ENCODE measurements around the gene LSM12. TPM values are rescaled to one million over a fixed set of nuclear protein-coding genes. Genes with fewer than 3 reads are reported as not detected.

The LSM12 gene
- total and polyA plus RNA-seq, 10 donors, result 18.9 to 43.1 (median 27.9) TPM

- Histone ChIP-seq H3K4me1 (peaks cover 55 to 96% (median 83%) of the 10 kb centered on the region in 6 donors), H3K36me3 (peaks cover 0 to 54% (median 7%) of the 10 kb centered on the region in 6 donors), H3K27me3 (replicated peaks in 1 of 7) (no peaks in the 10 kb centered on the region), H3K27ac (peak overlapping the region; percentile 1 to 86 (median 78)), H3K4me3 (peak overlapping the region in 7 of 8 donors; percentile 18 to 57 (median 33)), H3K9me3 (no peaks in the 10 kb centered on the region)
- DNase-seq, result peak; percentile 95
- TF ChIP-seq POLR2A (IDR thresholded peaks at IDR 0.05) (peak in 1 of 3 donors; percentile 34), CTCF (IDR thresholded peaks at IDR 0.05 in 8 of 11, conservative IDR thresholded peaks at IDR 0.05 in 3 of 11) (peak in 3 of 11 experiments; percentile 12 to 29 (median 25)), POLR2AphosphoS5 (IDR thresholded peaks at IDR 0.05) (peak; percentile 82 to 92 (median 85))
- WGBS, 5 donors, result 4 to 26% (median 8%) methylated on average over 10 to 28 of the region's 28 CpGs
- intact Hi-C loops (cut with DNase I; ENCODE audit: low total_unique reads), result no loop called here
Measured at GRCh38 chr17:44110823-44111633, 44.6 kb upstream of the LSM12 start.

- Histone ChIP-seq H3K27ac (peak overlapping the region in 7 of 8 donors; percentile 67 to 86 (median 79)), H3K36me3 (peaks cover 0 to 51% (median 2%) of the 10 kb centered on the region in 6 donors), H3K9me3 (no peaks in the 10 kb centered on the region), H3K27me3 (replicated peaks in 1 of 7) (no peaks in the 10 kb centered on the region), H3K4me3 (peak overlapping the region in 7 of 8 donors; percentile 18 to 57 (median 33)), H3K4me1 (peaks cover 52 to 94% (median 75%) of the 10 kb centered on the region in 6 donors)
- 54 to 67% (median 61%) methylated on average over 8 to 10 of the region's 10 CpGs for WGBS, 5 donors
- no peak for TF ChIP-seq POLR2A (IDR thresholded peaks at IDR 0.05)
- no peak for TF ChIP-seq POLR2AphosphoS5 (IDR thresholded peaks at IDR 0.05)
- TF ChIP-seq CTCF (IDR thresholded peaks at IDR 0.05 in 8 of 11, conservative IDR thresholded peaks at IDR 0.05 in 3 of 11), result no peak
- no peak for DNase-seq
- intact Hi-C loops (cut with DNase I; ENCODE audit: low total_unique reads), result no loop called here
Measured at GRCh38 chr17:44110011-44110686, 43.7 kb upstream of the LSM12 start.

- Histone ChIP-seq H3K4me3 (no peak overlapping the region), H3K27me3 (replicated peaks in 1 of 7) (no peaks in the 10 kb centered on the region), H3K9me3 (no peaks in the 10 kb centered on the region), H3K36me3 (peaks cover 0 to 51% (median 2%) of the 10 kb centered on the region in 6 donors), H3K27ac (peak overlapping the region in 7 of 8 donors; percentile 39 to 86 (median 78)), H3K4me1 (peaks cover 52 to 85% (median 66%) of the 10 kb centered on the region in 6 donors)
- intact Hi-C loops (cut with DNase I; ENCODE audit: low total_unique reads), result no loop called here
- whole genome bisulfite sequencing, 5 donors, result 0 to 79% (median 56%) methylated on average over 1 to 4 of the region's 4 CpGs
- TF ChIP-seq POLR2AphosphoS5 (IDR thresholded peaks at IDR 0.05) (no peak), POLR2A (IDR thresholded peaks at IDR 0.05) (no peak)
- DNase-seq, result no peak
Measured at GRCh38 chr17:44109312-44109630, 42.8 kb upstream of the LSM12 start.

GRCh38 chr17:44108440-44109311 lies 42.2 kb upstream of the LSM12 start:
- Histone ChIP-seq H3K9me3 (no peaks in the 10 kb centered on the region), H3K4me1 (peaks cover 48 to 80% (median 61%) of the 10 kb centered on the region in 6 donors), H3K36me3 (peaks cover 0 to 53% (median 3%) of the 10 kb centered on the region in 6 donors), H3K27me3 (replicated peaks in 1 of 7) (no peaks in the 10 kb centered on the region), H3K4me3 (no peak overlapping the region), H3K27ac (peak overlapping the region in 7 of 8 donors; percentile 41 to 86 (median 78))
- intact Hi-C loops (cut with DNase I; ENCODE audit: low total_unique reads), result no loop called here
- TF ChIP-seq POLR2A (IDR thresholded peaks at IDR 0.05) (no peak), POLR2AphosphoS5 (IDR thresholded peaks at IDR 0.05) (peak; percentile 54 to 64 (median 62))
- 49 to 82% (median 69%) methylated on average over 15 to 16 of the region's 16 CpGs for WGBS, 5 donors
- DNase-seq, result no peak

Data from spleen (tissue), 11 donors.